IMR-90 (cell line): ENCODE results near the gene TMEM126A. TPM values are rescaled to one million over a fixed set of nuclear protein-coding genes. Genes with fewer than 3 reads are reported as not detected.

Experiments used
- ATAC-seq: fragments of 200-7000 bp; cut with Tn5 transposase; 2 replicates; pipeline ENCODE4 v1.9.1; 2020; ENCODE audit warnings: low read depth, mild to moderate bottlenecking, moderate library complexity
- BruUV-seq: library from RNA; stranded (reverse); fragments of 400-500 nt; replicated peaks from 2 replicates; lab custom pipeline; 2021; lab: Mats Ljungman, UMichigan
- CTCF ChIA-PET: fragments of 300-600 bp; formaldehyde crosslinking; extraction: SDS; loops from one replicate; lab custom pipeline; 2021; ENCODE audit warnings: antibody characterized with exemption; lab: Yijun Ruan, JAX
- POLR2A ChIA-PET: fragments of 300-600 bp; sonication (Branson Sonifier 250); formaldehyde crosslinking; loops from one replicate; lab custom pipeline; 2022; ENCODE audit warnings: antibody characterized with exemption; ENCODE audit not compliant: unreplicated experiment; lab: Charles Lee
- DNase-seq: peaks from one replicate; pipeline ENCODE4 v3.0.0; 2013
- H2AFZ ChIP-seq: replicated peaks from 2 replicates; pipeline ENCODE3; 2013; ENCODE audit warnings: low read length, mild to moderate bottlenecking; ENCODE audit not compliant: poor library complexity
- H2AK5ac ChIP-seq: 2 replicates; pipeline ENCODE4 v1.6.1; 2013; ENCODE audit warnings: low read depth, low read length, inconsistent platforms
- H2AK9ac ChIP-seq: replicated peaks from 2 replicates; pipeline ENCODE3; 2013; ENCODE audit warnings: mild to moderate bottlenecking, low read depth, low read length, moderate library complexity; ENCODE audit not compliant: poor library complexity
- H2BK120ac ChIP-seq: 2 replicates; pipeline ENCODE4 v1.6.1; 2013; ENCODE audit warnings: low read depth, low read length, inconsistent platforms
- H2BK15ac ChIP-seq: 3 replicates; pipeline ENCODE4 v1.6.1; 2013; ENCODE audit warnings: low read depth, low read length, inconsistent platforms
- H2BK20ac ChIP-seq: 2 replicates; pipeline ENCODE4 v1.6.1; 2013; ENCODE audit warnings: low read depth, mild to moderate bottlenecking, inconsistent platforms, low read length, moderate library complexity
- H2BK5ac ChIP-seq: 2 replicates; pipeline ENCODE4 v1.6.1; 2013; ENCODE audit warnings: mild to moderate bottlenecking, low read depth, low read length, inconsistent platforms; ENCODE audit not compliant: poor library complexity, severe bottlenecking
- H3K14ac ChIP-seq: replicated peaks from 2 replicates; pipeline ENCODE4 v1.6.1; 2013; ENCODE audit warnings: low read depth, low read length, inconsistent platforms
- H3K18ac ChIP-seq: 2 replicates; pipeline ENCODE4 v1.6.1; 2013; ENCODE audit warnings: low read depth, low read length, control low read depth
- H3K23ac ChIP-seq: 2 replicates; pipeline ENCODE4 v1.6.1; 2013; ENCODE audit warnings: low read depth, low read length, inconsistent platforms
- H3K27ac ChIP-seq: 2 replicates; pipeline ENCODE4 v1.5.1; 2013; ENCODE audit warnings: mild to moderate bottlenecking, control low read depth, low read length; ENCODE audit not compliant: insufficient read depth
- H3K27me3 ChIP-seq: 2 replicates; pipeline ENCODE4 v1.6.1; 2013; ENCODE audit warnings: low read length; ENCODE audit not compliant: control insufficient read depth, insufficient read depth
- H3K36me3 ChIP-seq: 2 replicates; pipeline ENCODE4 v1.6.1; 2013; ENCODE audit warnings: low read length, mixed read lengths; ENCODE audit not compliant: control insufficient read depth, insufficient read depth
- H3K4ac ChIP-seq: 2 replicates; pipeline ENCODE4 v1.6.1; 2013; ENCODE audit warnings: low read depth, low read length, inconsistent platforms
- H3K4me1 ChIP-seq: 2 replicates; pipeline ENCODE4 v1.6.1; 2013; ENCODE audit warnings: low read length, mixed read lengths; ENCODE audit not compliant: control insufficient read depth, insufficient read depth
- H3K4me2 ChIP-seq: 2 replicates; pipeline ENCODE4 v1.6.1; 2013; ENCODE audit warnings: low read depth, mild to moderate bottlenecking, control low read depth, low read length, moderate library complexity
- H3K4me3 ChIP-seq: 2 replicates; pipeline ENCODE4 v1.5.1; 2013; ENCODE audit warnings: low read depth, mild to moderate bottlenecking, control low read depth, low read length, moderate library complexity; ENCODE audit not compliant: insufficient read depth
- H3K56ac ChIP-seq: 2 replicates; pipeline ENCODE4 v1.6.1; 2013; ENCODE audit warnings: low read length, inconsistent platforms; ENCODE audit not compliant: insufficient read depth; ENCODE audit errors: extremely low read depth
- H3K79me1 ChIP-seq, 2 experiments: 2 replicates each; pipeline ENCODE4 v1.6.1; 2013; ENCODE audit warnings: low read length in 2 of 2, inconsistent platforms in 1 of 2, low read depth in 1 of 2
- H3K9ac ChIP-seq: 2 replicates; pipeline ENCODE4 v1.6.1; 2013; ENCODE audit warnings: low read depth, low read length, control low read depth
- H3K9me1 ChIP-seq: 2 replicates; pipeline ENCODE4 v1.6.1; 2013; ENCODE audit warnings: low read length, inconsistent platforms; ENCODE audit not compliant: insufficient read depth
- H3K9me3 ChIP-seq: 2 replicates; pipeline ENCODE4 v1.6.1; 2013; ENCODE audit warnings: low read length; ENCODE audit not compliant: control insufficient read depth, insufficient read depth
- H4K20me1 ChIP-seq: 2 replicates; pipeline ENCODE4 v1.6.1; 2013; ENCODE audit warnings: low read length, inconsistent platforms; ENCODE audit not compliant: insufficient read depth
- H4K5ac ChIP-seq: 2 replicates; pipeline ENCODE4 v1.6.1; 2013; ENCODE audit warnings: mild to moderate bottlenecking, low read depth, low read length, control low read depth
- H4K8ac ChIP-seq, 2 experiments: 2 replicates each; pipeline ENCODE4 v1.6.1; 2013; ENCODE audit warnings: low read depth in 2 of 2, low read length in 2 of 2, control low read depth in 1 of 2, inconsistent platforms in 1 of 2
- H4K91ac ChIP-seq: 2 replicates; pipeline ENCODE4 v1.6.1; 2013; ENCODE audit warnings: low read depth, low read length, inconsistent platforms; ENCODE audit not compliant: insufficient read depth
- CHD1 ChIP-seq: IDR thresholded peaks from 2 replicates; pipeline ENCODE4 v1.6.1; 2012; ENCODE audit warnings: low read depth, low read length, improper control_type of control experiment
- MAFK ChIP-seq: IDR thresholded peaks from 2 replicates; pipeline ENCODE4 v1.6.1; 2012; ENCODE audit warnings: low read depth, low read length, improper control_type of control experiment
- MAZ ChIP-seq: IDR thresholded peaks from 2 replicates; pipeline ENCODE4 v1.6.1; 2012; ENCODE audit warnings: low read depth, mild to moderate bottlenecking, low read length, improper control_type of control experiment, moderate library complexity, borderline replicate concordance
- NFE2L2 ChIP-seq: fragments of 150-350 bp; IDR thresholded peaks from 2 replicates; pipeline ENCODE4 v1.6.1; 2016; ENCODE audit warnings: low read depth, mild to moderate bottlenecking, low read length
- POLR2A ChIP-seq: IDR thresholded peaks from 2 replicates; pipeline ENCODE4 v1.6.1; 2012; ENCODE audit warnings: mild to moderate bottlenecking, low read depth, low read length
- RAD21 ChIP-seq: IDR thresholded peaks from 2 replicates; pipeline ENCODE4 v1.6.1; 2012; ENCODE audit warnings: low read length, improper control_type of control experiment
- RCOR1 ChIP-seq: IDR thresholded peaks from 2 replicates; pipeline ENCODE4 v1.6.1; 2012; ENCODE audit warnings: mild to moderate bottlenecking, low read length, improper control_type of control experiment; ENCODE audit not compliant: insufficient replicate concordance
- WGBS, 2 experiments: methylation state at CpG; one replicate each; pipeline versions ENCODE4 v1.1.5 to v1.1.7; 2013; ENCODE audit warnings: missing lambda C conversion rate in 2 of 2; ENCODE audit not compliant: insufficient read length in 1 of 2; ENCODE audit errors: extremely low coverage in 2 of 2; 5-methylcytosine and 5-hydroxymethylcytosine counted together
- dilution Hi-C: fragments of 300-500 bp; cut with HindIII; formaldehyde crosslinking; loops from one replicate; pipeline ENCODE4 v1.14.3; 2018; ENCODE audit warnings: low sequenced_read_pairs; ENCODE audit not compliant: unreplicated experiment
- in situ Hi-C: fragments of 300-500 bp; cut with MboI; formaldehyde crosslinking; loops from 3 replicates; pipeline ENCODE4 v1.14.3; 2019; ENCODE audit warnings: low sequenced_read_pairs, inconsistent platforms, mixed read lengths
- intact Hi-C: fragments of 100-400 bp; cut with micrococcal nuclease; formaldehyde crosslinking; loops from 2 replicates; pipeline ENCODE4 v1.10.0; 2022
- polyA plus RNA-seq, 3 experiments: library from polyadenylated mRNA; depleted of rRNA; stranded (reverse); fragments of >200 nt; gene quantifications; 2 replicates each; pipeline ENCODE4 v1.2.3, GENCODE V29; 2012; ENCODE audit warnings: low replicate concordance in 1 of 3
- total RNA-seq: library from RNA; depleted of rRNA; stranded (reverse); fragments of >200 nt; gene quantifications from 2 replicates; pipeline ENCODE4 v1.2.3, GENCODE V29; 2012
- TF ChIP-seq, protein P1 (sequence below): fragments of 150-350 bp; IDR thresholded peaks from 2 replicates; pipeline ENCODE4 v1.6.1; 2016; ENCODE audit warnings: low read depth, mild to moderate bottlenecking, low read length, moderate library complexity, borderline replicate concordance
- TF ChIP-seq, protein P2 (sequence below): conservative IDR thresholded peaks from 2 replicates; pipeline ENCODE4 v1.5.1; 2012; ENCODE audit warnings: mild to moderate bottlenecking, low read depth, low read length, improper control_type of control experiment

TMEM126A gene
- total and polyA plus RNA-seq, 2 of the 4 experiments (the other 2 are of a cell fraction) = 34.9 to 60.4 TPM

DNA sequence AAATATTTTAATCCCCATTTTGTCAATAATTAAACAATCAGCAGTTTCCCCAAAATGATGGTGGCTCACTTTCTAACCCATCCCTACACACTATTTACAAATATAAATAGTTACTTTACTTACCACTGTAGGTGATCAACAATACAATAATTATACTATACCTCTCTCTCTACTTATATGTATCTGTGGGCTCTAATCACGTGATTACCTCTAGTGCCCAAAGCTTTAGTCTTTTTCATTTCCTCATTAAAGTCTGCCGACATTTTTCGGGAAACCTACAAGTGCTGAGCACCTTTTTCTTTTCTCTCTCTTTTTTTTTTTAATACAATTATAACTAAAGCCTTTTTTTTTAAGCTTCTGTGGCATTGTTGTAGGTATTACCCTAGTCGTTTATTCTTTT lies 44.5 kb upstream of the TMEM126A start:
- BruUV-seq = no TSS peak
- dilution Hi-C loops = no loop called here
- no peak for ATAC-seq

More for the DNA sequence above, 44.5 kb upstream of the TMEM126A start:
- Histone ChIP-seq H2BK15ac (no peak overlapping the region), H2AFZ (no peak overlapping the region), H4K5ac (no peak overlapping the region), H2BK5ac (no peak overlapping the region), H2AK5ac (no peak overlapping the region), H3K14ac (no peak overlapping the region), H3K23ac (no peak overlapping the region), H3K9me1 (no peaks in the 10 kb centered on the region), H3K4me3 (no peak overlapping the region), H4K20me1 (no peaks in the 10 kb centered on the region), H2BK20ac (no peak overlapping the region), H3K79me1 (no peaks in the 10 kb centered on the region), H4K8ac (no peak overlapping the region), H3K9ac (no peak overlapping the region), H2AK9ac (no peak overlapping the region), H3K18ac (no peak overlapping the region), H3K4me2 (no peak overlapping the region), H3K27ac (no peak overlapping the region), H3K56ac (no peak overlapping the region), H3K36me3 (no peaks in the 10 kb centered on the region), H3K4me1 (no peaks in the 10 kb centered on the region), H3K27me3 (no peaks in the 10 kb centered on the region; the same call in 1 of the 2 replicates), H3K9me3 (no peaks in the 10 kb centered on the region), H4K91ac (no peak overlapping the region), H2BK120ac (no peak overlapping the region), H3K4ac (no peak overlapping the region)
- WGBS, 2 experiments = no CpG with 5 or more reads among the region's 4 CpGs
- CTCF ChIA-PET = interaction anchor here (1.3 kb wide), 1 partner anchor 9 kb away, joined by 3 read pairs; no protein-coding TSS in a partner anchor
- intact Hi-C loops = no loop called here
- in situ Hi-C loops = no loop called here
- TF ChIP-seq, protein P1, sequence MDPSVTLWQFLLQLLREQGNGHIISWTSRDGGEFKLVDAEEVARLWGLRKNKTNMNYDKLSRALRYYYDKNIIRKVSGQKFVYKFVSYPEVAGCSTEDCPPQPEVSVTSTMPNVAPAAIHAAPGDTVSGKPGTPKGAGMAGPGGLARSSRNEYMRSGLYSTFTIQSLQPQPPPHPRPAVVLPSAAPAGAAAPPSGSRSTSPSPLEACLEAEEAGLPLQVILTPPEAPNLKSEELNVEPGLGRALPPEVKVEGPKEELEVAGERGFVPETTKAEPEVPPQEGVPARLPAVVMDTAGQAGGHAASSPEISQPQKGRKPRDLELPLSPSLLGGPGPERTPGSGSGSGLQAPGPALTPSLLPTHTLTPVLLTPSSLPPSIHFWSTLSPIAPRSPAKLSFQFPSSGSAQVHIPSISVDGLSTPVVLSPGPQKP = no peak
- no peak for TF ChIP-seq MAFK
- TF ChIP-seq RCOR1 = no peak
- TF ChIP-seq POLR2A = no peak
- no peak for TF ChIP-seq NFE2L2
- no peak for TF ChIP-seq MAZ
- TF ChIP-seq, protein P2, sequence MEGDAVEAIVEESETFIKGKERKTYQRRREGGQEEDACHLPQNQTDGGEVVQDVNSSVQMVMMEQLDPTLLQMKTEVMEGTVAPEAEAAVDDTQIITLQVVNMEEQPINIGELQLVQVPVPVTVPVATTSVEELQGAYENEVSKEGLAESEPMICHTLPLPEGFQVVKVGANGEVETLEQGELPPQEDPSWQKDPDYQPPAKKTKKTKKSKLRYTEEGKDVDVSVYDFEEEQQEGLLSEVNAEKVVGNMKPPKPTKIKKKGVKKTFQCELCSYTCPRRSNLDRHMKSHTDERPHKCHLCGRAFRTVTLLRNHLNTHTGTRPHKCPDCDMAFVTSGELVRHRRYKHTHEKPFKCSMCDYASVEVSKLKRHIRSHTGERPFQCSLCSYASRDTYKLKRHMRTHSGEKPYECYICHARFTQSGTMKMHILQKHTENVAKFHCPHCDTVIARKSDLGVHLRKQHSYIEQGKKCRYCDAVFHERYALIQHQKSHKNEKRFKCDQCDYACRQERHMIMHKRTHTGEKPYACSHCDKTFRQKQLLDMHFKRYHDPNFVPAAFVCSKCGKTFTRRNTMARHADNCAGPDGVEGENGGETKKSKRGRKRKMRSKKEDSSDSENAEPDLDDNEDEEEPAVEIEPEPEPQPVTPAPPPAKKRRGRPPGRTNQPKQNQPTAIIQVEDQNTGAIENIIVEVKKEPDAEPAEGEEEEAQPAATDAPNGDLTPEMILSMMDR = no peak
- TF ChIP-seq RAD21 = no peak
- no peak for TF ChIP-seq CHD1
- POLR2A ChIA-PET = no interaction called here
- DNase-seq = no peak
